ENCODE measurements around the gene ANKRD55.

DNA sequence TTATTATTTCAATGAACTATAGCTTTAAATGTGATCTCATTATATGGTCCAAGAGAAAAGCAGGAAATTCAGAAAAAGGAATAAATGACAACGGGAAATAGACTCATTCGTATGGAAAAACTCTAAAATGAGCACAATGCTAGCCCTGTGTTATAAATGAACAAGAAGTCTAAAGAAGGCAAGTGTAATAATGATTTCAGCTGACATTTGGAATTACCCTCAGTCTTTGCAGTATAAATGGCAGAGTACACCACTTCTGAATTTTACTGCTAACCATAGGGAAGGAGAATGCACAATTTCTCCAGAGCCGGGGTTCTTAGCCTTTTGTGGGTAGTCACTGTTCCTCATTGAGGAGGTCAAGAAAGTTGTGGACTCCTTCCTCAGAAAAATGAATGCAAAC is 93.1 kb downstream of the ANKRD55 start:
- TF ChIP-seq, protein P1, sequence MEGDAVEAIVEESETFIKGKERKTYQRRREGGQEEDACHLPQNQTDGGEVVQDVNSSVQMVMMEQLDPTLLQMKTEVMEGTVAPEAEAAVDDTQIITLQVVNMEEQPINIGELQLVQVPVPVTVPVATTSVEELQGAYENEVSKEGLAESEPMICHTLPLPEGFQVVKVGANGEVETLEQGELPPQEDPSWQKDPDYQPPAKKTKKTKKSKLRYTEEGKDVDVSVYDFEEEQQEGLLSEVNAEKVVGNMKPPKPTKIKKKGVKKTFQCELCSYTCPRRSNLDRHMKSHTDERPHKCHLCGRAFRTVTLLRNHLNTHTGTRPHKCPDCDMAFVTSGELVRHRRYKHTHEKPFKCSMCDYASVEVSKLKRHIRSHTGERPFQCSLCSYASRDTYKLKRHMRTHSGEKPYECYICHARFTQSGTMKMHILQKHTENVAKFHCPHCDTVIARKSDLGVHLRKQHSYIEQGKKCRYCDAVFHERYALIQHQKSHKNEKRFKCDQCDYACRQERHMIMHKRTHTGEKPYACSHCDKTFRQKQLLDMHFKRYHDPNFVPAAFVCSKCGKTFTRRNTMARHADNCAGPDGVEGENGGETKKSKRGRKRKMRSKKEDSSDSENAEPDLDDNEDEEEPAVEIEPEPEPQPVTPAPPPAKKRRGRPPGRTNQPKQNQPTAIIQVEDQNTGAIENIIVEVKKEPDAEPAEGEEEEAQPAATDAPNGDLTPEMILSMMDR (IDR thresholded peaks at IDR 0.05): no peak
- TF ChIP-seq POLR2A (IDR thresholded peaks at IDR 0.05) (no peak), POLR2AphosphoS5 (IDR thresholded peaks at IDR 0.05) (no peak), EP300 (IDR thresholded peaks at IDR 0.05) (no peak)

All from suprapubic skin (tissue), 4 donors.